ENCODE data around the gene LMF1.
A peak's percentile ranks its signal among the peaks of the same experiment; 100 is the strongest.

Gene LMF1

DNA sequence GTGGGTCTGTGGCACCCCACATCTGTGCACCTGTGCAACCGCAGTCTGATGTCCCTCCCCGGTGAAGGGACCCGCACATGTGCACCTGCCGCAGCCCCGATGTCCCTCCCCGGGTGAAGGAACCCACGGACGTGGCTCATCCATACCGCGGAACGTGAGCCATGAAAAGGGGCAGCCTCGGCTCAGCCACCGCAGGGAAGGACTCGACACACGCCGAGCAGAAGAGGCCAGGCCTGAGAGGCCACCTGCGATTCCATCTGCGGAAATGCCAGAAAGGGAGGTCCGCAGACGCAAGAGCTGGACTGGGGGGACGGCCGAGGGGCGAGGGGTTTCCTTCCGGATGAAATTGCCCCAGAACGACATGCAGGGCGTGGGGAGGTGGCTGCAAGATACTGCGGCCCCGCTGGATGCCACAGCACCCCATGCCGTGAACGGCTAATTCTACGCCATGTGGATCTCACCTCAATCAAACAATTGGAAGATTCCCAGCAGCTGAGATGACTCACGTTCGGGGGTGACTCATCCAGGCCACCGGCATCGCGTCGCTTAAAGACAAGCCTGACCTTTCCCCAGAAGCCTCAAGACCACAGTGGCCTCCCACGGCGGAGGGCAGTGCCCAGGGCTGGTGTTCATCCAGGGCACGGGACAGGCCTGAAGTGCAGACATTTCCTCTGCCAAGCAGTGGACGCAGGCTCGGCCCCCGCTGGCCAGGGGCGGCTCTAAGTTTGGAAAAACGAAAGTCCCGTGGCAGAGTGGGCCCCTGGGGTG, 31.8 kb upstream of the LMF1 start:
- DNase-seq (ENCODE audit: low spot score): peak; percentile 81

GRCh38 chr16:1001096-1001495, 30.3 kb upstream of the LMF1 start:
- no peak for DNase-seq (ENCODE audit: low spot score)

DNA sequence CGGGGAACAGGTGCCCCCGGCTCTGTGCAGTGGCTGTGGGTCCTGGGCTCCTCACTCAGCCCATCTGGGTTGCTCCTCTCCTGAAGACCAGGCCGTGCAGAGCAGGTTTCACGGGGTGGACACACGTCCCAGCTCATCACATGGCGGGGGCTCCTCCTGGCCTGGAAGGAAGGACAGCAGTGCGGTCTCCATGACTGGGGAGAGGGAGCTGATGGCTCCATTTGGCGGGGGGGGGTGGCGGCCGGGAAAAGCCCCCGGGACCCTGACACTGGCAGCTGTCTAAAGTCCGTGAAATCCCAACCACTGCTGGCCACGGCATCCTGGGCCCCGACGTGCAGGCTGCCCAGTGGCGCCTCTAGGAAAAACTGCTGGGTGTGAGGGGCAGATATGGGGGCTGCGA, 29.8 kb upstream of the LMF1 start:
- no peak for DNase-seq (ENCODE audit: low spot score)

GRCh38 chr16:999677-1000076, 28.9 kb upstream of the LMF1 start:
- DNase-seq (ENCODE audit: low spot score): no peak

- no peak for DNase-seq (ENCODE audit: low spot score)
These were observed 27.8 kb upstream of the LMF1 start for GRCh38 chr16:998615-999014.

- DNase-seq (ENCODE audit: low spot score): no peak
These were observed 27.4 kb upstream of the LMF1 start for GRCh38 chr16:998211-998610.

DNA sequence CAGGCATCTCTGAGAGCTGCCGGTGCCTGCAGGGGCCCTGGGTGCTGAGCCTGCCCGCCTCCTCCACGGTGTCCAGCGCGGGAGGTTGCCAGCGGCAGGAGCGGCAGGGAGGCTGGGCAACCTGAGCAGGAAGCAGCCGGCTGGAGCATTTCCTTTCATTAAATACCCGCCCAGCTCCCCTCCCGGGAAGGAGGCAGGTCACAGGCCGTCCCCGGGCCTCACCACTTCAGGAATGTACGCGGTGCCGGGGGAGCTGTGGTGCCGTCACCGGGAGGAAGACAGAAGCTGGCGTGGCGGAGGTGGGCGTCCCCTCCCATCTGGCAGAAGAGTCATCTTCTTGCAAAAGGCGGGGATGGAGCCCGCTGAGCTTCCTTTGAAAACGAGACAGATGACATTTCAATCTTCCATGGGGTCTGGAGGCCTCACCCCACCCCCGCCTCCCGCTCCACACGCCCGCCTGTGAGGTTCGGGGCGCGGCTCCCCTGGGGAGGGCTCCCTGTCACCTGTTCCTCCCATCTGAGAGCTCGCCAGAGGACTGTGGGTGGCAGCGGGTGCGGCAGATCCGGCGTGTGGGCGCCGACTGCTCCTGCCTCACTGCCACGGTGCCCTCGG, 26.8 kb upstream of the LMF1 start:
- peak; percentile 84 for DNase-seq (ENCODE audit: low spot score)

DNA sequence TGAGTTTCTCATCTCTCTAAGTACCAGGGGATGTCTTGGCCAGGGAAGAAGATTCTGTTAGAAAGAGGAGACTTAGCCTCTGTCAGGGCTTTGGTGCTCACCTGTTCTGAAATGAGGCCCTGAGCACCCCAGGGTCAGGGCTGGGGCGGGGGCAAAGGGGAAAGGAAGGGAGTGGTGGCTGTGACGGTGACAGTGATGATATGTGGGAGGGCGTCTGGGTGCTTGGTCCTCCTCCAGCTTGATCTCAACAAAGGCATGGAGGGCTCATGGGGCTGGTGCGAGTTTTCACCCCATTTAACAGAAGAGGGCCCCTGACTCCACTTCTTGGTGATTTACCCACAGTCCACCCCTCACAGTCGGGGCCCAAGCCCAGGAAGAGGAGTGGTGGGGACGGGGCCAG, 25.9 kb upstream of the LMF1 start:
- DNase-seq (ENCODE audit: low spot score): peak; percentile 51

GRCh38 chr16:995783-996182, 25.0 kb upstream of the LMF1 start:
- DNase-seq (ENCODE audit: low spot score): no peak

- DNase-seq (ENCODE audit: low spot score): no peak
These were observed 24.3 kb upstream of the LMF1 start for GRCh38 chr16:995087-995486.

- DNase-seq (ENCODE audit: low spot score): no peak
These were observed 22.9 kb upstream of the LMF1 start for GRCh38 chr16:993731-994130.

DNA sequence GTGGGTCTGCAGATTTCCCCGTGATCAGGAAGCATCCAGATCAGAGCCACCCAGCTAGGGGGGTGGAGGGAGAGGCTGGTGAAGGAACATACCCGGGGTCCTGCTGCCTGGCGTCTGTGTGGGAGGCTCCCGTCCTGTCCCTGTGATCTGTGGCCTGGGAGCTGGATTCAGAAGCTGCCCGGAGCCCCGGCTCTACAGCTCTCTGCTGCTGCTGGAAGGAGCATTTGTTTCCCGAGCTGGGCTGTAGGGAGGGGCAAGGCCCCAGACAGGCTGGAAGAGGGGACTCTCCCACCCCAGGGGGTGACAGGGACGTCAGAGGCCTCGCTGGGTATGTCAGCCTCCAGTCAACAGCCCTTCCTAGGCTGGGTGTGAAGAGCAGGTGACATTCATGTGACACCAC, 21.0 kb upstream of the LMF1 start:
- no peak for DNase-seq (ENCODE audit: low spot score)

- DNase-seq (ENCODE audit: low spot score): no peak
These were observed 20.6 kb upstream of the LMF1 start for GRCh38 chr16:991345-991744.

GRCh38 chr16:990516-991291, 19.9 kb upstream of the LMF1 start:
- no peak for DNase-seq (ENCODE audit: low spot score)

DNA sequence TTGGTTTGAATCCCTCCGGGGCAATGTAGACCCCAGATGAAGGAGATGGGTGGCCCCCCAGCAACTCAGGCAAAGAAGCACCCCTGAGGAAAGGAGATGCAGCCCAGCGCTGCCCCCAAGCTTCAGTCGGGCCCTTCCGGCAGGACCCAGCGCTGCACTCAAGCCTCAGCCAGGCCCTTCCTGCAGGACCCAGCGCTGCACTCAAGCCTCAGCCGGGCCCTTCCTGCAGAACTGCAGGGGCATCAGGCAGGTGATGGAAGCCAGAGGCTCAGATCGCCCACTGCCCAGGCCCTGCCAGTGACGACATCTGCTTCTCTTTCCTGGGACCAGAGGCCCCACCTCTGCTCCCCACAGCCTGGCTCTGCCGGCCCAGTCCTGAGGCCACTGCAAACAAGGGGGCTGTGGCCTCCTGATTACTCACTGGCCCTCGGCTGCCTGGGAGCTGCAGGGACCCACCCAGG, 18.6 kb upstream of the LMF1 start:
- DNase-seq (ENCODE audit: low spot score): no peak

- DNase-seq (ENCODE audit: low spot score): no peak
These were observed 17.9 kb upstream of the LMF1 start for GRCh38 chr16:988471-989353.

DNA sequence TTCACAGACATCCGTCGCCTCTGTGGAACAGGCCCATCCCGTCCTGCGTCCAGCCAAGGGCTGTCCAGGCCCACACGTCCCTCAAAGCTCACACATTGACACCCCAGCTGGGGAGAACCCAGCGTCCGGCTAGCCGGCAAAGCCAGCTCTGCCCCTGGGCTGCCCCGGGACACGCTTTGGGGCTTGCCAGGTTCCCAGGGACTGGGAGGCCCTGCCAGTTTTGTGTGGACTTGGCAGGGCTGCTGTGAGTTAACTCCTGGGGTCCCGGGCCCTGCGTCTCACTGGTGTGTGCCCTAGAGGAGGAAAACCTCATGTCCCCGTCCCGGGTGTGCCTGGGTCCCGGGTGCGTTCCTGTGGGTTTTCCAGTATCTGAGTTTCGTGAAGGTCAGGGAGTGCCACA, 17.1 kb upstream of the LMF1 start:
- no peak for DNase-seq (ENCODE audit: low spot score)

- no peak for DNase-seq (ENCODE audit: low spot score)
These were observed 16.3 kb upstream of the LMF1 start for GRCh38 chr16:986925-987582.

GRCh38 chr16:986411-986810, 15.6 kb upstream of the LMF1 start:
- DNase-seq (ENCODE audit: low spot score): no peak

GRCh38 chr16:985646-986400, 15.0 kb upstream of the LMF1 start:
- DNase-seq (ENCODE audit: low spot score): no peak

Data from CD4-positive, alpha-beta T cell treated with Interleukin-2 at 100 ng/mL for 4 hours (primary cell).